KMS-11 (cell line): Measurements from ENCODE around the gene TPRN.

ENCODE experiments used
- H2AFZ ChIP-seq: fragments of 200-600 bp; sonication (generic); 2 replicates; pipeline ENCODE4 v1.6.1; 2016; ENCODE audit warnings: antibody characterized with exemption, mixed run types, low read depth
- H3K27ac ChIP-seq: fragments of 200-600 bp; sonication (generic); 2 replicates; pipeline ENCODE4 v1.6.1; 2016; ENCODE audit warnings: mild to moderate bottlenecking, mixed run types
- H3K27me3 ChIP-seq: fragments of 200-600 bp; sonication (generic); 2 replicates; pipeline ENCODE4 v1.6.1; 2017; ENCODE audit warnings: mild to moderate bottlenecking, low read depth, mixed run types, moderate library complexity; ENCODE audit not compliant: insufficient read depth
- H3K36me3 ChIP-seq: fragments of 200-600 bp; sonication (generic); 2 replicates; pipeline ENCODE4 v1.6.1; 2017; ENCODE audit warnings: mild to moderate bottlenecking, mixed run types; ENCODE audit not compliant: insufficient read depth
- H3K4me1 ChIP-seq: fragments of 200-600 bp; sonication (generic); 2 replicates; pipeline ENCODE4 v1.6.1; 2016; ENCODE audit warnings: mild to moderate bottlenecking, low read depth, mixed run types; ENCODE audit not compliant: poor library complexity, severe bottlenecking
- H3K4me2 ChIP-seq: fragments of 200-600 bp; sonication (generic); 2 replicates; pipeline ENCODE4 v1.7.0; 2016; ENCODE audit warnings: mild to moderate bottlenecking, mixed run types
- H3K4me3 ChIP-seq: fragments of 200-600 bp; sonication (generic); IDR thresholded peaks from 2 replicates; pipeline ENCODE4 v1.6.1; 2017; ENCODE audit warnings: low read depth, low read length, mixed read lengths; ENCODE audit not compliant: insufficient read depth
- H3K79me2 ChIP-seq: fragments of 200-600 bp; sonication (generic); 2 replicates; pipeline ENCODE4 v1.6.1; 2016; ENCODE audit warnings: low read depth, mixed run types; ENCODE audit not compliant: insufficient read depth
- H3K9ac ChIP-seq: fragments of 200-600 bp; sonication (generic); 2 replicates; pipeline ENCODE4 v1.6.1; 2016; ENCODE audit warnings: mild to moderate bottlenecking, mixed run types
- H4K20me1 ChIP-seq: fragments of 200-600 bp; sonication (generic); 2 replicates; pipeline ENCODE4 v1.6.1; 2016; ENCODE audit warnings: mild to moderate bottlenecking, mixed run types; ENCODE audit not compliant: insufficient read depth
- CTCF ChIP-seq: fragments of 200-600 bp; sonication (generic); conservative IDR thresholded peaks from 2 replicates; pipeline ENCODE4 v1.6.1; 2017; ENCODE audit warnings: low read depth, mild to moderate bottlenecking, antibody characterized with exemption, low read length, moderate library complexity, mixed read lengths

TPRN gene

DNA sequence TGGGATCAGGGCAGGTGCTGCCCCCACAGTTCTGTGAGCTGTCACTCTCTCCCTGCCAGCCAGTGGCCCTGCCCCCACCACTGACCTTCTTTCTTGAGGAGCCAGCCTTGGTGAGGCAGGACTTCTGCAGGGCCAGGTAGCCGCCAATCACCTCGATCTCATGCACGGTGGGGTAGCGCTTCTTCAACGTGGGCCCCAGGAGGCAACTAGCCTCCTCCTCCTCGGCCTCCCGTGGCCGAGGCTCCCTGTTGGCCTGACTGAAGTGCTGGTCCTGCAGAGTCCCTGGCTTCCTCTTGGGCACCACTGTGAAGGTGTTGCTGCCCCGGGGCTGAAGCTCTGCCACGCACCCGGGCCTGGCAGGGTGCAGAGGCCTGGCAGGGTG lies 1.6 kb downstream of the TPRN start:
- H4K20me1 ChIP-seq, result no peaks in the 10 kb centered on the region
- H3K4me3 ChIP-seq, result no peak overlapping the region
- peaks cover 13% of the 10 kb centered on the region; the same call in 1 of the 2 replicates for H3K79me2 ChIP-seq

GRCh38 chr9:137198051-137198901 lies 2.3 kb downstream of the TPRN start:
- no peak overlapping the region for H3K9ac ChIP-seq
- H3K4me1 ChIP-seq, result peaks cover 15% of the 10 kb centered on the region
- no peaks in the 10 kb centered on the region for H3K27me3 ChIP-seq
- no peak overlapping the region for H3K4me2 ChIP-seq
- 0 out of 2 replicates have a peak, but pooled peaks cover 11% of the 10 kb centered on the region for H3K79me2 ChIP-seq
- no peaks in the 10 kb centered on the region for H4K20me1 ChIP-seq
- H3K36me3 ChIP-seq, result no peaks in the 10 kb centered on the region
- no peak overlapping the region for H2AFZ ChIP-seq
- H3K27ac ChIP-seq, result no peak overlapping the region
- no peak overlapping the region for H3K4me3 ChIP-seq
- TF ChIP-seq CTCF, result no peak

More for the DNA sequence above, 1.6 kb downstream of the TPRN start:
- Histone ChIP-seq H3K4me1 (peaks cover 17% of the 10 kb centered on the region), H3K36me3 (no peaks in the 10 kb centered on the region), H3K9ac (no peak overlapping the region), H3K27me3 (no peaks in the 10 kb centered on the region), H3K4me2 (0 out of 2 replicates have a peak overlapping the region, but pooled peaks have one; percentile 51), H2AFZ (no peak overlapping the region), H3K27ac (no peak overlapping the region)
- TF ChIP-seq CTCF, result no peak

DNA sequence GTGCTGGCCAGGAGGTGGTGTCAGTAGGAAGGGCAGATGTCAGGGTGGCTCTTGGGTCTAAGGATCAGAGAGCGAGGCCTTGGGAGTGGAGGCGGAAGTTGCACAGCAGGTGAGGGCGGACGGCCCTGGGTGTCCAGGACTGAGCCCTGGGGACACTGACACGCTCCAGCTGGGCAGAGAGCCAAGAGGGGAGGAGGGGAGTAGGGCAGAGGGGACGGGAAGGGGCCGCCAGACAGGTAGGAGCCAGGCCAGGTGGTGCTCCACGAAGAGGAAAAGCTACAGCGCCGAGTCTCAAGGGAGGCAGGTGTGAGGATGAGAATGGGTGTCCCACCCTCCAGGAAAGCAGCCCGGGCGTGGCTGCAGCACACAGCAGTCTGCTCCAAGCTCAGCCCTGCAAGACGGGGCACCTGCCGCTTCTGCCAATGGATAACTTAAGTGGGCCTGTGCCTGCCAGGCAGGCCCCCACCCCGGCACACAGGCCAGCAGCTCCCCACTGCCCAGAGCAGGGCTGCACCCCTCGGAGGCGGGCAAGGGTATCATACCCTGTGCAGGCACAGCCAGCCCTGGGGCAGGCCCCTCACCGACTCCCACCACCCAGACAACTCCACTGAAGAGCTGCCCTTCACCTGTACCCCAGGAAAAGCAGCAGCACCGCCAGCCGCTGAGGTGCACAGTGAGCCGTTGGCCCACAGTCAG lies 4.9 kb downstream of the TPRN start:
- Histone ChIP-seq H3K36me3 (no peaks in the 10 kb centered on the region), H2AFZ (no peak overlapping the region), H3K27ac (no peak overlapping the region), H4K20me1 (no peaks in the 10 kb centered on the region), H3K9ac (no peak overlapping the region), H3K79me2 (no peaks in the 10 kb centered on the region), H3K4me1 (peaks cover 5% of the 10 kb centered on the region), H3K4me3 (no peak overlapping the region), H3K4me2 (no peak overlapping the region), H3K27me3 (no peaks in the 10 kb centered on the region)
- no peak for TF ChIP-seq CTCF

DNA sequence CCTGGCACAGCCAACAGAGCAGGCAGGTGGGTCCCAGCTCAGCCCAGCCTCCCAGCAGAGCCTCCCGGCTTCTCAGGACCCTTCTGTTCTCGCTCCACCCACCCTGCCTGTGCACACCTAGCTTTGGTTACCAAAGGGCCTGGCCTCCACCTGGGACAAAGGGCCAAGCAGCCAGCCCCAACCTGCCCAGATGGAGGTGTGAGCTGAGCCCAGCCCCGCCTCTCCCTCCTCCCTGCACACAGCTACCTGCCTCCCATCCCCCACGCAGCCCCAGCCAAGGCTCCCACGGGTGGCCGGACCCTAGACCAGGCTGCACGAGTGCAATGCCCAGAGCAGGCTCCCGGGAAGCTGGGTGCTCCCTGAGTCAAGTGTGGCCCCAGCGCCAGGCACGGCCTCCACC lies 5.6 kb downstream of the TPRN start:
- Histone ChIP-seq H3K4me2 (no peak overlapping the region), H3K79me2 (peaks cover 6% of the 10 kb centered on the region; the same call in 1 of the 2 replicates), H2AFZ (no peak overlapping the region), H3K27me3 (no peaks in the 10 kb centered on the region), H4K20me1 (no peaks in the 10 kb centered on the region), H3K9ac (no peak overlapping the region), H3K4me1 (peaks cover 13% of the 10 kb centered on the region), H3K36me3 (no peaks in the 10 kb centered on the region), H3K27ac (no peak overlapping the region), H3K4me3 (no peak overlapping the region)
- no peak for TF ChIP-seq CTCF
